Stimulated activated CD4-positive, alpha-beta T cell treated with anti-CD3 and anti-CD28 coated beads, Interleukin-2, amount 100 ng/mL, for 48 hours (primary cell): ENCODE data around the gene CRYBB3.
"Not testable (repeated sequence)": the region's sequence is repeated elsewhere in the genome, so short reads cannot be mapped to it uniquely, and the experiment has no call there.

Experiments
- DNase-seq, 2 donors: peaks; one replicate each; pipeline ENCODE4 v3.0.0-alpha.2; 2020

CRYBB3 gene

GRCh38 chr22:25207553-25208157 lies 8.0 kb downstream of the CRYBB3 start:
- DNase-seq: no peak

DNA sequence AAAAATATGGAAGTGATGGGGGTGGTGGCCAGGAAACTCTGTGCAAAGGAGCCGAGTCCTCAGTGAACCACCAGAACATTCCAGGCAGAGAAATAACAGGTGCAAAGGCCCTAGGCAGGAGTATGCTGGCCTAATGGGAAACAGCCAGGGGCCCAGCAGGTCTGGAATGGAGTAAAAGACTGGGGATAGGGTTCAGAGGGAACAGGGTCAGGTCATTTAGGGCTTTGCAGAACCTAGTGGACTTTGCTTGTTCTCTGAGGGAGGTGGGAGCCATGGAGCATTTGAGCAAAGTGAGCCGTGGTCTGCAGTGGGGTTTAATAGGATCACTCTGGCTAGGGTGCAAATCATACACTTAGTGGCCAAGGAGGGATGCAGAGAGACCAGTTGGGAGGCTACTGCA lies 8.7 kb downstream of the CRYBB3 start:
- DNase-seq: no peak

DNA sequence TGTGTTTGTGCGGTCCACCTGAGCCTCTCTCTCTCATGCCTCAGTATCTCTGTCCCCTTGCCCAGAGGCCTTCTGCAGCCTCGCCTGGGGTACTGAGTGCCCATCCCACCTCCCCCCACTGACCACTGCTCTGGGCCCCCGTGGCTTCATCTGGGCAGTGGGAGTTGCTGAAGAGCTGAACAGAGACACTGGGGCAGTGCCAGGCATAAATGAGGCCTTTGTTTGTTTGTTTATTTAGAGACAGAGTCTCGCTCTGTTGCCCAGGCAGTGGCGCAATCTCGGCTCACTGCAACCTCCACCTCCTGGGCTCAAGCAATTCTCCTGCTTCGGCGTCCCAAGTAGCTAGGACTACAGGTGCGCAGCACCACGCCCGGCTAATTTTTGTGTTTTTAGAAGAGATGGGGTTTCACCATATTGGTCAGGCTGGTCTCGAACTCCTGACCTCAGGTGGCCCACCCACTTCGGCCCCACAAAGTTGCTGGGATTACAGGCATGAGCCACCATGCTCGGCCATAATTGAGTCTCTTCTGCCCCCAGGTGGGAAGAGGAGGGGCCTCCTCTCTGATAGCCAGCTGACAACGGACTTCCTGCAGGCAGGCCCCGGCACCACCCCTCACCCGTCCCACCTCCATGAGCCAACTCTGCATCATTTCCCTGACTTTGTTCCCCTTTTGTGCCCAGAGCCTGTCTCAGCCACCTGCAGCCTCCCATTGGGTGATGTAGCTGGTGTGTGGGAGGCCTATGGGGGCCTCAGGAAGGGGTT lies 9.3 kb downstream of the CRYBB3 start:
- no peak for DNase-seq

GRCh38 chr22:25210793-25211192 lies 11.1 kb downstream of the CRYBB3 start:
- no peak for DNase-seq

- no peak for DNase-seq
Observed at GRCh38 chr22:25212337-25212736, 12.7 kb downstream of the CRYBB3 start.

- no peak for DNase-seq
Observed at GRCh38 chr22:25213221-25213620, 13.6 kb downstream of the CRYBB3 start.

DNA sequence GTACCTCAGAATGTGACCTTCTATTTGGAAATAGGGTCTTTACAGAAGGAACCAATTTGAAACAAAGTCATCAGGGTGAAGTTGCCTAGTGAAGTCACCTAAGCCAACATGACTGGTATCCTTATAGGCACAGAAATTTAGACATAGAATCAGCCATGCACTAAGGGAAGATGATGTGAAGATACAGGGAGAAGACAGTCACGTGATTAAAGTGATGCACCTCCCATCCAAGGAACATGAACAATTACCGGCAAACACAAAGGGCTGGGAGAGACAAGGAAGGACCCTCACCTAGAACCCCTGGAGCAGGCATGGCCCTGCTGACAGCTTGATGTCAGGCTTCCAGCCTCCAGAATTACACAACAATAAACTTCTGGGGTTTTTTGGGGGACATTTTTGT lies 16.6 kb downstream of the CRYBB3 start:
- no peak for DNase-seq

- no peak for DNase-seq
Observed at GRCh38 chr22:25219211-25219689, 19.6 kb downstream of the CRYBB3 start, which contains the start of gene CRYBB2. CRYBB2 (plus strand) TSS chr22:25219639; CDS start chr22:25221430, 1,791 bp downstream.

- DNase-seq: no peak
Observed at GRCh38 chr22:25219948-25220442, 20.3 kb downstream of the CRYBB3 start.

DNA sequence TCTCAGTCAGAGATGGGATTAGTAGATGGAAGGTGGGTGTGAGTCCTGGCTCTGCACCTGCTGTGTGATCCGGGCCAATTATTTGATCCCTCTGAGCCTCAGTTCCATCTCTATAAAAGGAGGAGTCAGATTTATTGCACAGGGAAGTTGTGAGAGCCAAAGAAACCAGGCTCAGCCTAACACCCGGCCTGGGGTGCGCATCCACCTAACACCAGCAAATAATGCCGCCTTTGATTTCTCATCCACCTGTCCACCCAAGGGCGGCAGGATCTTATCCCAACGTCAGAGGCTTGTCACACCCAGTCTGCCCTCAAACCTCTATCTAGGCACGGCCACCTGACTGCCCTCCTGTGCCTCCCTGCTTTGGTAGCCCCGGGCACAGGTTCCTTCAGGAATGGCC lies 22.1 kb downstream of the CRYBB3 start:
- DNase-seq: no peak

DNA sequence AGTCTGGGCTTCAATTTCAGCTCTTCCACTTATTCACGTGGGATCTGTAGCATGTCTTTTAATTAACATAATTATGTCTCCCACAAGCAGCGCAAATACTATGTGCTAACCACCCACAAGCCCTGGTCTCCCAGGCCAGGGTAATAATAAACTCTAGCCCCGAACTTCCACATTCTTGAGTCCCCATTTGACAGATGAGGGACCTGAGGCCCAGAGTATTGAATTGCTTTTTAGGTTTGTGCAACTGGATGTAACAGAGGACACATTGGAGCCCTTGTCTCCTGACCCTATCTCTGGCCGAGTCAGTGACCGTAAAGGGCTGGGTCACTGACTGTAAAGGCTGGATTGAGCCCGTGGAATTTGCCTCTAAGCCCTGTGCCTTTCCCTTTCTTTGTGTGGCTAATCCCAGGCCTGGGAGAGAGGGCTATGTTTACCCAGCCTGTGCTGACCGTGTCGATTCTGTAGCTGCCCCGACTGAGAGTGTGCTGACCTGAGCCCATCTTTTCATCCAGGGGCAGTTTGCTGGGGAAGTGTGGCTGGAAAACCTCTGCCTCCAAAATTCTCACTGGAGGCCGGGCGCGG lies 23.7 kb downstream of the CRYBB3 start:
- DNase-seq: no peak

DNA sequence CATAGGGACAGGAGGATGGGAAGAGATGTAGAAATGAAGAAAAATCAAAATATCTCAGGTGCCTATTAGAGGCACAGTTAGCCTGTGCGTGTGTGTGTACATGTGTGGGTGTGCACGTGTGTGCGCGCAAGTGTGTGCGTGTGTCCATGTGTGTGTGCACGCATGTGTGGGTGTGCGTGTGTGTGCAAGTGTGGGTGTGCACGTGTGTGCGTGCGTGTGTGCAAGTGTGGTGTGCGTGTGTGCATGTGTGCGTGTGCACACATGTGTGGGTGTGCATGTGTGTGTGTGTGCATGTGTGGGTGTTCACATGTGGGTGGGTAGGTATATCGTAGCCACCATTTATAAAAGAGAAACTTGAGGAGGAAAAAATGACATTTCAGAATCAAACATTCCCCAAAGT lies 29.2 kb downstream of the CRYBB3 start:
- no peak for DNase-seq

- DNase-seq: not testable (repeated sequence)
Observed at GRCh38 chr22:25230760-25231159, 31.1 kb downstream of the CRYBB3 start.

DNA sequence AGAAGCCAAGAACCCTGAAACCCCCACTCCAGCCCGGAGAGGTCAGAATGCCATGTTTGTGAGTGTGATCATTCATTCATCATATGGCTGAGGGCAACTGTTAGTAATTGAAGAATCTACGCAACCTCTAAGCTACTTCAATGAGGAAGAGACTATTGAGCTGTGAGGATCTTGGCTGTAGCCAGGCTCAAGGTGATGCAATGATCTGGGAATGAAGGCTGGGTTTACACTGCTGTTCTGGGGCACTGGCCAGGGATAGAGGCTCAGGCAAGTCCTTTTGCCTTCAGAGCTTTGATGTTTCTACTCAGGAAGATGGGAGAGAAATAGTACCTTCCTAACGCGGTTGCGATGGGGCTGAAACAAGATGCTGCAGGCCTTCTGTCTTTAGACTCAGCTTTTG lies 32.6 kb downstream of the CRYBB3 start:
- no peak for DNase-seq

- DNase-seq: not testable (repeated sequence)
Observed at GRCh38 chr22:25233706-25234105, 34.0 kb downstream of the CRYBB3 start.

DNA sequence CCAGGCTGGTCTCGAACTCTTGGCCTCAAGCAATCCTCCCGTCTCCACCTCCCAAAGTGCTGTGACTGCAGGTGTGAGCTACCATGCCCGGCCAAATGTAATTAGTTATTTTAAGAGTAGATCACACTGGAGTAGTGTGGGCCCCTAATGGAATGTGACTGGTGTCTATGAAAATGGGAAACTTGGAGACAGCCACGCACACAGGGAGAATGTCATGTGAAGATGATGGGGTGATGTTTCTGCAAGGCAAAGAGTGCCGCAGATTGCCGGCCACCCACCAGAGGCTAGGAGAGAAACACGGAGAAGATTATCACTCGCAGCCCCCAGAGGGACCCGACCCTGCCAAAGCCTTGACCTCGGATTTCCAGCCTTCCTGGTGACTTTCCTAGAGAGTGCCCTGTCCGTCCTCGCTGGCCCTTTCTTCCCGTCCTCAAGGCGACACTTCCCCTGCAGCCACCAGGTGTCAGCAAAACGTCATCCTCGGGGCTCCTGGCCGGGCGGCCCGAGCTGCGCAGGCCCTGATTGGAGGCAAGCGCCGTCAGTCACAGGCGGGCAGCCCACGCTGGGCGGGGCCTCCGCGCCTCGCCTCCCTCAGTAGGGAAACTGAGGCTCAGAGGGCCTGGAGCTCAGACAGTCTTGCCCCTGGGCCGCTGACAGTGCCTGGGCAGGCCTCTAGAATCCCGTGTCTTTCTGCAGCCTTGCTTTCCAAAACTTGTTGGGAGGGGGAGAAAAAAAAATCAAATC lies 36.1 kb downstream of the CRYBB3 start:
- DNase-seq: peak; percentile 66 to 75

GRCh38 chr22:25236417-25236816 lies 36.8 kb downstream of the CRYBB3 start:
- no peak for DNase-seq

DNA sequence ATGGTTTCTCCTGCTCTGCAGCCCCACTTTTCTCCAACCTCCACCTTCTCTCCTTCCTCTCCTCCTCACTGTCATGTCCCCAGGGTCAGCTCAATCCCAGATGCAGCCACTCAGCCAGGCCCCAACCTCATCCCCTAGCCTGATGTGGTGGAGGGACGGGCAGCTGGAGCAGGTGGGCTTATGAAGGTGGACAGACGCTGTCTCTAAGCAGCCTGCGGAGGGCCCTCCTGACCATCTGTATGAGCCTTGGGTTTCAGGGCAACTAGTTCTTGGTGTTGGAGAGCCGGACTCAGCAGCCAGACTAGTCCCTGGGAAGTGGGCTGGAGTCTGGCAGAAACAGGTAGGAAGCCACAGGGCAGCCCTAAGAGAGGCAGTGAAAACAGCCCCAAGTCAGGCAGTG lies 37.8 kb downstream of the CRYBB3 start:
- no peak for DNase-seq

DNA sequence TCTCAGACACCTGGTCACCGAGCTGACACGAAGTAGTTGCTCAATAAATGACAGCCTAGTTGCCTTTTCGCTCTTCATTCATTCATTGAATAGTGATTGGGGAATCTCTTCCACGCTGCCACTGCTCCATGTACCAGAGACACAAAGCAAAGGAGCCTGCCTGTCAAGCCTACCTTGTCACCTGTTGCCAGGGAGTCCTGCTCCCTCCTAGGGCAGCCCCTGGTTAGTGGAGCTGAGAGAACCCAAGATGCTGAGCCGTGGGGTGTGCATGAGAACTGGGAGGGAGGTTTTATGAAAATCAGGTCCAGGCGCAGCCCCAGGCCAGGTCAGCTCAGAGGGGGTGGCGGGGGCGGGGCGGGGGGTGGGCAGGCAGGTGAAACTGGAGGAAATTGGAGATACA lies 38.4 kb downstream of the CRYBB3 start:
- not testable (repeated sequence) for DNase-seq

- DNase-seq: not testable (repeated sequence)
Observed at GRCh38 chr22:25255169-25255568, 55.5 kb downstream of the CRYBB3 start.
